HEK293 (cell line): ENCODE measurements around the gene MRTFA.
A peak's percentile ranks its signal among the peaks of the same experiment; 100 is the strongest.

ENCODE experiments used
- CTCF ChIA-PET: fragments of 350-600 bp; formaldehyde crosslinking; extraction: SDS; loops from one replicate; lab custom pipeline; 2021; ENCODE audit warnings: antibody characterized with exemption; lab: Yijun Ruan, JAX
- POLR2A ChIA-PET: fragments of 300-600 bp; formaldehyde crosslinking; extraction: SDS; loops from one replicate; lab custom pipeline; 2020; ENCODE audit warnings: antibody characterized with exemption, inconsistent platforms; lab: Yijun Ruan, JAX
- H3K27ac ChIP-seq: fragments of 200-500 bp; sonication (Bioruptor generic); 2 replicates; pipeline ENCODE4 v1.5.1; 2014; ENCODE audit warnings: low read depth, low read length, control low read depth, inconsistent platforms; ENCODE audit errors: extremely low read depth
- H3K36me3 ChIP-seq, 2 experiments: fragments of 200-500 bp in 1 of 2; sonication (Bioruptor generic) in 1 of 2; 1 replicate in 1 of 2; 2 replicates in 1 of 2; pipeline ENCODE4 v1.5.1; 2014 to 2017; ENCODE audit warnings: inconsistent platforms in 2 of 2, low read length in 2 of 2; ENCODE audit not compliant: control insufficient read depth in 2 of 2, insufficient read depth in 1 of 2
- H3K4me1 ChIP-seq: fragments of 200-500 bp; sonication (Bioruptor generic); 2 replicates; pipeline ENCODE4 v1.5.1; 2014; ENCODE audit warnings: mild to moderate bottlenecking, low read length, inconsistent platforms; ENCODE audit not compliant: control insufficient read depth, insufficient read depth
- H3K4me3 ChIP-seq: 2 replicates; pipeline ENCODE4 v1.5.1; 2011; ENCODE audit warnings: low read depth, mild to moderate bottlenecking, control low read depth, low read length, moderate library complexity
- H3K9me3 ChIP-seq: fragments of 200-500 bp; sonication (Bioruptor generic); 2 replicates; pipeline ENCODE4 v1.5.1; 2014; ENCODE audit warnings: low read depth, low read length, inconsistent platforms; ENCODE audit not compliant: control insufficient read depth, insufficient read depth
- CTCF ChIP-seq: fragments of 450-650 bp; formaldehyde crosslinking; IDR thresholded peaks from 2 replicates; pipeline ENCODE4 v1.5.1; 2016; ENCODE audit warnings: missing biosample characterization, missing genetic modification characterization
- HIC1 ChIP-seq: fragments of 450-650 bp; formaldehyde crosslinking; IDR thresholded peaks from 2 replicates; pipeline ENCODE4 v1.5.1; 2016; ENCODE audit warnings: missing biosample characterization, missing genetic modification characterization
- INSM2 ChIP-seq: fragments of 450-650 bp; formaldehyde crosslinking; IDR thresholded peaks from 2 replicates; pipeline ENCODE4 v1.5.1; 2016; ENCODE audit warnings: missing biosample characterization, missing genetic modification characterization
- KLF10 ChIP-seq: fragments of 450-650 bp; IDR thresholded peaks from 2 replicates; pipeline ENCODE4 v1.5.1; 2018; ENCODE audit warnings: missing biosample characterization, mild to moderate bottlenecking, missing genetic modification characterization
- OSR2 ChIP-seq: fragments of 450-650 bp; formaldehyde crosslinking; IDR thresholded peaks from 2 replicates; pipeline ENCODE4 v1.5.1; 2016; ENCODE audit warnings: missing biosample characterization, missing genetic modification characterization
- OVOL3 ChIP-seq: fragments of 450-650 bp; formaldehyde crosslinking; IDR thresholded peaks from 2 replicates; pipeline ENCODE4 v1.5.1; 2016; ENCODE audit warnings: missing biosample characterization, missing genetic modification characterization
- PRDM6 ChIP-seq: fragments of 450-650 bp; formaldehyde crosslinking; IDR thresholded peaks from 2 replicates; pipeline ENCODE4 v1.5.1; 2017; ENCODE audit warnings: missing biosample characterization, missing genetic modification characterization
- SP7 ChIP-seq: fragments of 450-650 bp; formaldehyde crosslinking; IDR thresholded peaks from 2 replicates; pipeline ENCODE4 v1.5.1; 2016; ENCODE audit warnings: missing biosample characterization, missing genetic modification characterization
- YY2 ChIP-seq: fragments of 450-650 bp; formaldehyde crosslinking; IDR thresholded peaks from 2 replicates; pipeline ENCODE4 v1.5.1; 2016; ENCODE audit warnings: missing biosample characterization, missing genetic modification characterization
- ZBTB44 ChIP-seq: fragments of 450-650 bp; IDR thresholded peaks from 2 replicates; pipeline ENCODE4 v1.5.1; 2018; ENCODE audit warnings: missing biosample characterization, mild to moderate bottlenecking, missing genetic modification characterization
- ZFP69B ChIP-seq: fragments of 450-650 bp; formaldehyde crosslinking; IDR thresholded peaks from 2 replicates; pipeline ENCODE4 v1.5.1; 2016; ENCODE audit warnings: missing biosample characterization, missing genetic modification characterization
- ZNF184 ChIP-seq: fragments of 450-650 bp; IDR thresholded peaks from 2 replicates; pipeline ENCODE4 v1.5.1; 2018; ENCODE audit warnings: missing biosample characterization, mild to moderate bottlenecking, missing genetic modification characterization
- ZNF2 ChIP-seq: fragments of 450-650 bp; formaldehyde crosslinking; IDR thresholded peaks from 2 replicates; pipeline ENCODE4 v1.5.1; 2016; ENCODE audit warnings: missing biosample characterization, missing genetic modification characterization
- ZNF449 ChIP-seq: fragments of 450-650 bp; formaldehyde crosslinking; IDR thresholded peaks from 2 replicates; pipeline ENCODE4 v1.5.1; 2017; ENCODE audit warnings: missing biosample characterization, mild to moderate bottlenecking, missing genetic modification characterization, moderate library complexity
- ZNF626 ChIP-seq: fragments of 450-650 bp; sonication (Bioruptor Pico); formaldehyde crosslinking; IDR thresholded peaks from 2 replicates; pipeline ENCODE4 v1.5.1; 2018; ENCODE audit warnings: missing biosample characterization, missing genetic modification characterization, inconsistent platforms
- ZNF658 ChIP-seq: fragments of 450-650 bp; formaldehyde crosslinking; IDR thresholded peaks from 2 replicates; pipeline ENCODE4; 2016; ENCODE audit warnings: missing biosample characterization, missing genetic modification characterization
- ZNF76 ChIP-seq: fragments of 450-650 bp; formaldehyde crosslinking; IDR thresholded peaks from 2 replicates; pipeline ENCODE4; 2016; ENCODE audit warnings: low read depth, missing biosample characterization, missing genetic modification characterization, borderline replicate concordance
- ZNF843 ChIP-seq: fragments of 450-650 bp; formaldehyde crosslinking; IDR thresholded peaks from 2 replicates; pipeline ENCODE4 v1.5.1; 2016; ENCODE audit warnings: missing biosample characterization, missing genetic modification characterization
- ZSCAN23 ChIP-seq: fragments of 450-650 bp; formaldehyde crosslinking; IDR thresholded peaks from 2 replicates; pipeline ENCODE4 v1.5.1; 2016; ENCODE audit warnings: missing biosample characterization, missing genetic modification characterization
- ZSCAN30 ChIP-seq: fragments of 450-650 bp; IDR thresholded peaks from 2 replicates; pipeline ENCODE4 v1.5.1; 2018; ENCODE audit warnings: missing biosample characterization, mild to moderate bottlenecking, missing genetic modification characterization, moderate library complexity
- ZXDB ChIP-seq: fragments of 450-650 bp; formaldehyde crosslinking; IDR thresholded peaks from 2 replicates; pipeline ENCODE4 v1.5.1; 2016; ENCODE audit warnings: missing biosample characterization, missing genetic modification characterization

The MRTFA gene

GRCh38 chr22:40534379-40535188 is 101.9 kb downstream of the MRTFA start (continued):
- TF ChIP-seq CTCF (no peak), ZFP69B (tag by site-specific recombination) (no peak), ZBTB44 (tag by site-specific recombination) (peak; percentile 48; the same call in 1 of the 2 replicates), YY2 (tag by site-specific recombination) (no peak), ZNF658 (tag by site-specific recombination) (no peak), PRDM6 (peak; percentile 63; the same call in 1 of the 2 replicates), ZNF76 (tag by site-specific recombination) (no peak), ZNF626 (no peak)
- TF ChIP-seq, all 188 proteins: peak for 16

- CTCF ChIA-PET, result interaction anchor here (0.5 to 2.3 kb wide), 19 partner anchors 8 to 764 kb away, joined by 3 to 11 read pairs (median 3); no protein-coding TSS in a partner anchor
- Histone ChIP-seq H3K27ac (peak overlapping the region; percentile 81), H3K4me3 (peak overlapping the region; percentile 27), H3K36me3 (no peaks in the 10 kb centered on the region; a peak in 1 of 3 replicates), H3K9me3 (no peaks in the 10 kb centered on the region), H3K4me1 (peaks cover 37% of the 10 kb centered on the region)
- POLR2A ChIA-PET, result interaction anchor here (0.8 to 2.9 kb wide), 10 partner anchors 9 to 118 kb away, joined by 3 to 27 read pairs (median 4); partner anchors contain the start of gene MRTFA
- TF ChIP-seq INSM2 (tag by site-specific recombination) (0 out of 2 replicates have a peak, but pooled peaks have one; percentile 64), SP7 (tag by site-specific recombination) (0 out of 2 replicates have a peak, but pooled peaks have one; percentile 21), ZNF843 (tag by site-specific recombination) (peak; percentile 58), PRDM6 (peak; percentile 98), ZNF449 (tag by site-specific recombination) (no peak), HIC1 (tag by site-specific recombination) (peak; percentile 63; the same call in 1 of the 2 replicates), ZSCAN30 (peak; percentile 15; the same call in 1 of the 2 replicates), OSR2 (tag by site-specific recombination) (peak; percentile 70), ZXDB (tag by site-specific recombination) (peak; percentile 54; the same call in 1 of the 2 replicates), ZNF2 (tag by site-specific recombination) (0 out of 2 replicates have a peak, but pooled peaks have one; percentile 51), KLF10 (tag by site-specific recombination) (peak; percentile 62), OVOL3 (tag by site-specific recombination) (peak; percentile 47; the same call in 1 of the 2 replicates), ZNF184 (tag by site-specific recombination) (0 out of 2 replicates have a peak, but pooled peaks have one; percentile 17), ZSCAN23 (tag by site-specific recombination) (no peak)
Measured at GRCh38 chr22:40533712-40534378, 102.7 kb downstream of the MRTFA start.
